Measurements from ENCODE around the gene CYB5D1. TPM values are rescaled to one million over a fixed set of nuclear protein-coding genes. Genes with fewer than 3 reads are reported as not detected.
"Not testable (repeated sequence)": the region's sequence is repeated elsewhere in the genome, so short reads cannot be mapped to it uniquely, and the experiment has no call there.

CYB5D1 gene
- total RNA-seq, 1 donor from 2014 or later: 5.8 TPM

DNA sequence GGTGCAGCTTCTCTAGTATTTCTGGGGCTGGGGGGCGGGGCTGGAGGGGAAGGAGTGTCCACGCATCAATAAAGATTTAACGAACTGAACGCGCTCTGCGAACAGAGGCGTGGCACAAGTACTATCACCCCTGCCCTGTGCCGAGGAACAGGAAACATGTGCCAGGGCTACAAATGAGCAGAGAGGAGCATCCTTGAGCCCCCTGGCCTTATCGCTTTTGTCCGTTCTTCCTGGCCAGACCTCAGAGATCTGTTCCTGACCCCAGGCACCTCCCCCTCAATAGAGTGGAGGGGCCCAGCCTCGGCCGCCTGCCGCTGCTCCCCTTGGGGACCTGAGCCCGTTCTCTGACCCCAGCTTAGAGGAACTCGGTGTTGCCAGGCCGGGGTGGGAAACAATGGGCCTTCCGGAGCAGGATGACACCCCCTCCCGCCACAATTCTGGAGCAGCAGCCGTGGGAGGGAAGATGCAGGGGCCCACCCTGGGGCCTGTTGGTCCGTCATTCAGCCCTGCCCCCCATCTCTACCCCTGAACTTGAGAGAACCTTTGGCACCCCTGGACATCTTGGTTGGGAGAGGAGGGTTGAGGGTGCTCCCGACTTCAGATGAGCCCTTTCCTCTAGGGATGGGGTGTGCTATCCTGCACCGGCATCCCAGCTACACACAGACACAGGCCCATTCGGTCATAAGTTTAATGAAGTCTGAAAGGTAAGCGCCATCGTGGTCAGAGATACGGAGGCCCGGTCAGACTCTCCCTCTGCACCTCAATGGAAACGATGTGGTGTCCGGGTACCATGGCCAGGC, 1.6 kb upstream of the CYB5D1 start:
- no peak for DNase-seq (ENCODE audit: extremely low read depth, low read depth, low spot score)

DNA sequence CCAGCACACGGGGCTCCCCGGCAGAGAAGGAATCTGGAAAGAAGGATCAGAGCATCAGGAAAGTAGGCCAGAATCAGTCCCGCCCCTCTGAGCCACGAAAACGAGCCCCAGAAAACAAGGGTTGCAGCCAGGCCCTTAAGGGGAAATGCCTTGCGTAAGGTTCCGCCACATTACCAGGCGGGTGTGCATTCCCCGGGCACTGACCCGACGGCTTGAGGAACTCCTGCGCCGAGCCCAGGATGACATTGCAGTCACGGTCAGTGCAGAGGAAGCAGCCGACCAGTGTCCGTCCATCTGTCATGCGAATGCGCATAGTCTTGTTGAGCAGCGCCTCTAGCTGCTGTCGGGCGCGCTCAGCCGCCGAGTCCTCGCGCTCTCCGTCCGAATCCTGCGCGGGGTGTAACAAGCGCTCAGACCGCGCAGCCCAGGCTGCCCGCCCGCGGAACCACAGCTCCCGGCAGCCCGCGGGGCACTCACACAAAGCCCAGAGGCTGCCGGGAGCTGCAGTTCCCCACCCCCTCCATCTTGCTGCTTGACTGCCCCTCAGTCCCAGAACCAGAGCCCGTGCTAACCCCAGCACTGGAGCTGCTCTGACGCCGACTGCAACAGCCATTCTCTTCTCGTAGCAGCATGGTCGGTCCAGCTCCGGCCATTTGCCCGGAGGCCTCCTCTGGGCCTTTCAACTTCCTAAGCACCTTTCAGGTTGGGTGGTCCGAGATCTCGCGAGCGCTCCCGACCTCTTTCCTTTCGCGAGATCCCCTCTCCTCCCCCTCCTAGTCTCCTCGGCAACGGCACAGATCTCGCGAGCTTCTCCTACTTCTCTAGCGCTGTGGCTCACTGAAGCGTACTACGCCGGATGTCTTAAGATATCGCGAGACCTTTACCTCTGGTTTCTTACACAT, 741 bp upstream of the CYB5D1 start, which contains the start of gene NAA38:
TSS of gene NAA38 (minus strand) at position 749 of the 902 bp plus-strand sequence. CDS start at position 653, 96 bp downstream.
- peak; percentile 99 for DNase-seq (ENCODE audit: extremely low read depth, low read depth, low spot score)

DNA sequence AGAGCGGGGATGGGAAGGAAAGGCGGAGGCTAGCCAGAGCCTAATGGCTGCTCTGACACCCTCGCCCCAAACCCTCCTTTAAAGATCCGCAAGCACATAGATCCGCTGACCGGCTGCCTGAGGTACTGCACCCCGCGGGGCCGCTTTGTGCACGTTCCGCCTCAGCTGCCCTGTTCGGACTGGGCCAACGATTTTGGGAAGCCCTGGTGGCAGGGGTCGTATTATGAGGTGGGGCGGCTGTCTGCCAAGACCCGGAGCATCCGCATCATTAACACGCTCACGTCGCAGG, 663 bp downstream of the CYB5D1 start:
- no peak for DNase-seq (ENCODE audit: extremely low read depth, low read depth, low spot score)

DNA sequence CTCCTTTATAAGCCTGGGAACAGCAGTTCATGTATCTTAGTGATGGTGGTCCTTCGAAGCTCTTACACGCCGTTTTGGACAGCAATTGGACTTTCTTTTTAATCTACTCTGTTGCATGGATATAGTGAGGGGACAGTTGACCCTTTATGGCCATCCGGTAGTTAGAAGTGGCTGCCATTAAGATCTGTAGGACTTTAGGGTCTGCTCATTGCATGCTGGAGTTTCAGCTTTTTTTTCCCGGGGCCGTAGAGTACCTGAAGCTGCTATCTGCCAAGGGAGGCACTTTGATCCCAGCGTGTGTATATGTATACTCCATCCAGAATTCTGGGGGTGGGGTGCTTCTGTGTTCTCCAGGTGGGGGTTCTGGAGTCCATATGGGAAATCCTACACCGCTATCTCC, 1.2 kb downstream of the CYB5D1 start:
- no peak for DNase-seq (ENCODE audit: extremely low read depth, low read depth, low spot score)

DNA sequence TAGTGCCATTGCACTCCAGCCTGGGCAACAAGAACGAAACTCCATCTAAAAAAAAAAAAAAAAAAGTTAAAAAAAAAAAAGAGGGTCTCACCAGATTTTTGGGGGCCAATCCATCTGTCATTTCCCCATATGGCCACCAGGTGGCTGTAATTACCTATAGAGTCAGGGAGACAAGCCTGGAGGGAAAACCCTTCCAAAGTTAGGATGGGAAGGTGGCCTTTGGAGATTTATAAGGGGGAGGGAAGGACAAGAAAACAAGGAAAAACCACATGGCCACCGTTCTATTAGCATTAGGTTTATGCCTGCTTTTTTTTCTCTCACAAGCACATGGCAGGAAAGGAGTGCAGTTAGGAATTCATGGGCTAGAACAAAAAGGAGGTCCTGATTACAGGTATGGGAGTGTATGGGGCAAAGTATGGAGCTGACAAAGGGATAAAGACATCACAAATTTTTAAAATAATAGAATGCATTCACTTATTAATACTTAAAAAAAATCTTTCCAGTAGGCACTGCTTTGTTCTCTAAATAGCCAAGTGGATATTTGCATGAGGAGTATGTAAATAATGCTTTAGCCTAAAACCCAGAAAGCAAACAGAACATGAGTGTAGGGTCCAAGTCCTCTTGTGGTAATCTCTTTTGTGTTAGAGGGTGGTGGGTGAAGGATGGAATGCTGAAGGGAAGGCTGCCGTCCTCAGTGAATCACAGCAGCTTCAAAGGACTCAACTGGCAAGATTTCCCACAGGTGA, 5.1 kb downstream of the CYB5D1 start:
- DNase-seq (ENCODE audit: extremely low read depth, low read depth, low spot score): no peak

DNA sequence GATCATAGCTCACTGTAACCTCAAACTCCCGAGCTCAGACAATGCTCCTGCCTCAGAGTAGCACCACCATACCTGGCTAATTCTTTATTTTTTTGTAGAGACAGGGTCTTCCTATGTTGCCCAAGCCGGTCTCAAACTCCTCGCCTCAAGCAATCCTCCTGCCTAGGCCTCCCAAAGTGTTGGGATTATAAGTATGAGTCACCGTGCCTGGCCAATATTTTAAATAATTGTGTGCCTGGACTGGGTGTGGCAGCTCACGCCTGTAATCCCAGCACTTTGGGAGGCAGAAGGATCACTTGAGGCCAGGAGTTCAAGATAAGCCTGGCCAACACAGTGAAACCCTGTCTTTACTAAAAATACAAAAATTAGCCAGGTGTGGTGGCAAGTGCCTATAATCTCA, 6.6 kb downstream of the CYB5D1 start:
- not testable (repeated sequence) for DNase-seq (ENCODE audit: extremely low read depth, low read depth, low spot score)

DNA sequence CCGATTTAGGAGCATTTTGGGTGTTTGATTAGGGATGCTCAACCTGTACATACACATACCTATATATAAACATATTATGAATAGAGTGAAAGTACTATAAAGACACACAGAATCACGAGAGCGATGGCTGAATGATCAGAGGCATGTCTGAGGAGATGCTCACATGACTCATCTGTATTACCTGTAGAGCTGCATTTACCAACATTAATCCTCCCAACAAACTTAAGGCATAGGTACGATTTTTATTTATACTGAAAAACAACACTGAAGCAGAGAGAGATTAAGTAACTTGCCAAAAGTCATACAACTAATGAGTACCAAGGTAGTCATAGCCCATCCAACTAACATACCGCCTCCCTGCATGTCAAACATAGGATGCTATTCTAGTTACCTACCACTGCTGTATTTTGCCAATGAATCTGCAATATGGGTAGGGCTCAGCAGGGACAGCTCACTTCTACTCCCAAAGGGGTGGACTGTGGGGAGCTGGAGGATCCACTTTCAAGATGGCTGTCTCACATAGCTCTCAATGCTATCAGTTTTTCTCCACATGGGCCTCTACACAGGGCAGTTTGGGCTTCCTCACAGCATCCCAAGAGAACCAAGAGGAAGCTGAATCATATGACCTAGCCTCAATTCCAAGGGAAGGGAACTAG, 7.3 kb downstream of the CYB5D1 start:
- DNase-seq (ENCODE audit: extremely low read depth, low read depth, low spot score): no peak

DNA sequence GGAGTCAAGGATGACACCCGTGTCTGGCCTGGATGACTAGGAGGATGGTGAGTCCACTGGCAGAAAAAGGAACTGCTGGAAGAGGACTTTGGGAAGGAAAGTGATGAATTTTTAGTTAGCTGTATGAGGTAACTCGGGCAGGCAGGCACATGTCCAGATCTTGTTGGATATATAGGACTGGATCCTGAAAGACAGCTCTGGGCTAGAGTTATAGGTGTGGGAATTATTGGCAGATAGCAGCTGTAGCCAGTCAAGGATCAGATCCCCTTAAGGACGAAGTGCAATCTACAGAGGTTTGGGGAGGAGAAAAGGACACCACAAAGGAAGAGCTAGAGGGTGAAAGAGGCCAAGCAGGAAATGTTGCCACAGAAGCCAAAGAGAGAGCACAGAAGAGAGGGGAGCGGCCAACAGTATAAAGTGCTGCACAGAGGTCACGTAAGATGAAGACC, 10.1 kb downstream of the CYB5D1 start:
- no peak for DNase-seq (ENCODE audit: extremely low read depth, low read depth, low spot score)

DNA sequence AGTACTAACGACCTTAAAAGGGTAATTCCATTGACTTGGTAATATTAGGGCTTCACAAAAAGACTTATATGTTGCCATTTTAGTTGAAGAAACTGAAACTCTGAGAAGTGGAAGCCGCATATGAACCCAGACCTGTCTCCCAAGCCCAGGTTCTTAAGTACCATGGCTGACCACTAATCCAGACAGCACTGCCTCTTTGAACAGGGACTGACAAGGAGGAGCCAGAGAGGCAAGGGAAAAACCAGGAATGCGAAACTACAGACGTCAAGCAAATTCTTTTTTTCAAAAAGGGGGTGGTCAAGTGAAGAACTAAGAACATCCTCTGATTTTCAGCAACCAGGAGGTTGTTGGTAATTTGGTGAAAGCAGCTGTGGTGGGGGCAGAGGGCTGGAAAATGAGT, 15.2 kb downstream of the CYB5D1 start:
- no peak for DNase-seq (ENCODE audit: extremely low read depth, low read depth, low spot score)

DNA sequence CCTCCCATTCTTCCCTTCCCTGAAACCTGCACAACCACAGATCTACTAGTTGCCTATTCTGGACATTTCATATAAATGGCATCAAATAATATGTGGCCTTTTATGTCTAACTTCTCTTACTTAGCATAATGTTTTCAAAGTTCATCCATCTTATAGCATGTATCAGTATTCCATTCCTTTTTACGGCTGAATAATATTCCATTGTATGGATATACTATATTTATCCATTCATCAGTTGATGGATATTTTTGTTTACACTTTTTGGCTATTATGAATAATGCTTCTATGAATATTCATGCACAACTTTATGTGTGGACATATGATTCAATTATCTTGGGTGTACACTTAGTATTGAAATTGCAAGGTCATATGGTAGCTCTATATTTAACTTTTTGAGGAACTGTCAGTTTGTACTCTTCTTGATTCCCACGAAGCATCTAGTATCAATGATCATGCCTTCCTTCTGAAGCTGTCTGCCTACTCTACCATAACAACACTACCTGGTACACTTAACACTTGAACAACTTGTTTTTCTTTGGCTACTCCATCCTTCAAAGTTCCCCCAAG, 18.1 kb downstream of the CYB5D1 start:
- DNase-seq (ENCODE audit: extremely low read depth, low read depth, low spot score): no peak

DNA sequence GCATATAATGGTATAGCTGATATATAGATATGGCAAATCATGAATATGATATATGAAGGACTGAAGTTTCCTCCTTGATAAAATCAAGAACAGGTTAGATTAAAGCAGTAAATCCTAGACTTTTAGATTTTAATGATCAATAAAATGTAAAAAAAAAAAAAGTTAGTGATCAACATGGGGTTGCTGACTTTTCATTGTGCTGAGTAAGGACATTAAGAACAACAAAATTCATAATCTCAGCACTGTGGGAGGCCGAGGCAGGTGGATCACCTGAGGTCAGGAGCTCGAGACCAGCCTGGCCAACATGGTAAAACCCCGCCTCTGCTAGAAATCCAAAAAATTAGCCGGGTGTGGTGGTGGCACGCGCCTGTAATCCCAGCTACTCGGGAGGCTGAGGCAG, 20.4 kb downstream of the CYB5D1 start:
- DNase-seq (ENCODE audit: extremely low read depth, low read depth, low spot score): no peak

DNA sequence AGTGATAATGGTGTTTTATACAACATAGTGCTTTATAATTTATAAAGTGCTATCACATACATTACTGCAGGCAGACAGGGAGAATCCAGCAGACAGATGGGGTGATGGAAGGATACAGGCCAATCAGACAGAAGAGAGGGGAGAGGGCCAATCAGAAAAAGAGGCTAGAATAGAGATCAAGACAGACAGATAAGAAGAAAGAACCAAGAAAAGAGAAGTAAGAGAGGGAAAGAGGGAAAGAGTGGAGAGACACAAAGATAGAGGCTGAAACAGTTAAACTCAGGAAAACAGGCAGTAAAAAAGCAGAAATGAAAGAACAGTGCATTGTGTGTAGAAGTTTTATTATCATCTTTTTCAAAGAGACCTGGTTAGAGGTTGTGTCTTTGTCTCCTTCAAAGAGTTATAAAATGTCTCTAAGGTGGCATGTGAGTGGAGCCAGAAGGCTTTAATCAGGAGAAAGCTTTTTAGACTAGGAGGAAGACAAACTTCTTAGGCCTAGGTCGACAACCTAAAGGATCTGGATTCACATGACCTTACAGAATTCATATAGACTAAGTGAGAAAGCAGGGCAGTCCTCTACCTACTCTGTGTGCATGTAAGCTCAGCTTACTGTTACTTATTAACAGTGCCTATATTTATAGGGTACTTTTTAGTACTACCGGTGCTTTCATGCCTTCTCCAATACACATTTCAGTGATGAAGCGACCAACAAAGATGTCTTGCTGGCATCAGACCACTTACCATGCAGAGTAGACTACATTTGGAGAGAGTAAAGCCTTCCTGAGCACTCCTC, 22.5 kb downstream of the CYB5D1 start:
- no peak for DNase-seq (ENCODE audit: extremely low read depth, low read depth, low spot score)

DNA sequence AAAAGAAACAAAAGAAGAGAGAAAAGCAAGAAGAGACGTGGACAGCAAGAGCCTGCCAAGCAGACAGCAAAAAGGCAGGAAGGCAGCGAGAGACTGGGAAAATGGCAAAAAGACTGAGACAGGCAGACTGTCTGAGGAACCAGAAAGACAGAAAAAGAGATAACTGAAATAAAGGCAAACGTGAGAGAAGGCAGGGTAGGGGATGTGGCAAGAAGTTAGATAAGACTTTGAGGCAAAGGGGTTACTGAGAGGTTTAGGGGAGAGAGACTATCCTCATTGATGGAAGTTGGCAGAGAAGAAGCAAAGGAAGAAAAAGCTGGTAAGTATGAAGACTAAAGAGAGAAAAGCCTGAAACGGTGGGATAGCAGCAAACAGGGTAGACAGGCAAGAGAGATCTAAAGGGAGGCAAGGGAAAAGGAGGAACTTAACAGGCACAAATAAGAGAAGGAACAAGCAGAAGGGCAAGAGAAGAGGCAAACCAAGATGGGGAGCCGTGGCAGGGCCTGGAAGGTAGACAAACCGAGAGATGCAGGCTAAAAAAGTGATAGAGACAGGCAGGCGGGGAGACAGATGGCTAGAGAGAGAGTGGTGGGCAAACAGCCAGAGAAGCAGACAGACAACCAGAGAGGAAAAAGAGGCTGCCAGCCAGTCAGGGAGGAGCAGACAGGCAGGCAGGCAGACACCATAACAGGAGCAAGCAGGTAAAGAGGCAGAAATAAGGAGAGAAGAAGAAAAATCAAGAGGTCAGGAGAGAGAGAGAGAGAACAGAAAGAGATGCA, 23.7 kb downstream of the CYB5D1 start:
- no peak for DNase-seq (ENCODE audit: extremely low read depth, low read depth, low spot score)

DNA sequence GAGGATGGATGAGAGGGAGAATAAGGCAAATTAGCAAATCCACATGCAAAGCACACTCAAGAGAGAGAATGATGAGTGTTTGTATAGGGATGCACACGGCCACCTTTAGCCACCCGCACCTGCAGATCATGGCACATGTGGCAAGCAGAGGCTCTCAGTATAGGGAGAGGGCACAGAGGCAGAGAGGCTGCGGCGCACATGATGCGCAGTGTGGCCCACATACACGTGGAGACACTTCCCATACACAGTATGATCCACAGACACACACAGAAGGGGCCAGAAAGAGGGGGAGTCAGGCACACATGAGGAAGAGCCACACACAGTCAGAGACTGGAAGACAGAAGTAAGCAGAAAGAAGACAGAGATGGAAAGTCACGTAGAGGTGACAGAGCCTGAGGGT, 24.3 kb downstream of the CYB5D1 start:
- DNase-seq (ENCODE audit: extremely low read depth, low read depth, low spot score): no peak

DNA sequence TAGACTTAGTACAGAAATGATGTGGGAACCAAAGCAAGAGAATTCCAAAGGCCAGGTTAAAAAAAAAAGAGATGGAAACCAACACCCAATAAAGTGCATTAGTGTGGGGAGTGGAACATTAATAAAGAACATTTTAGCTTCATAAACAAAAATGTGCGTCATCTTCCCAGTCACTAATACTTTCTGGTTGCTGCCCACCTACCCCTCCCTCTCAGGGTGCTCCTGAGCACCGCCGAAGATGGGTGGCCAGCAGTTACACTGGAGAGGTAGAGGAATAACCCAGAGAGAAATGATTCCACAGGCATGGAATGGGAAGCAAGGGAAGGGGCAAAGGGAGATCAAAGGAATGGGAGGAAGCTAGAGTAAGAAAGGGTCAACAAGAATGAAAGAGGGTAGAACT, 24.8 kb downstream of the CYB5D1 start:
- DNase-seq (ENCODE audit: extremely low read depth, low read depth, low spot score): no peak

DNA sequence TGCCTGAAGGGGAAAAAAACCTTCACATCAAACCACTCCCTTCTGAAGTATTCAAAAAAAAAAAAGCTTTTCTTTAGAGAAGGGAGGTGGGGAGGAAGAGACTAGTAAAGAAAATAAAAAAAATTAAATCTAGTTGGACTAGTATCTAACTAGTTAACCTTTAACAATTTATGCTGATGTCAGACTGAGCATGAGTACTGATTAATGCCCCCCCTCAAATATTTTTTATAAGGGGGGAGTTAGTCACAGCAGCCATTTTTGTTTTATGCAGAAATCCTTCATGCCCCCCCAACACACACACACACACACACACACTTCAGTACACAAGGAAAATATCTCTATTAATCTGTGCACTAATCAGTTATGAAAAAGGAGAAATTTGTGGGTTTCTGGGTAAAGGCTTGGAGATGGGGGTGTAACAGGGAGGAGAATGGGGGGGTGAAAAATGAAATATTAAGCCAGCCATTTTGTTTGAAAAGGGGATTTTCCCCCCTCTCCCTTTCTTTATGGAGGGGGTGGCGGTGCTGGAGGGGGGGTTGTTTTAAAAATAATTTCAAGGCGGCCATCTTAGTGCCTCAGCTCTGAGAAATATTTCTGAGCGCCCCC, 26.1 kb downstream of the CYB5D1 start:
- DNase-seq (ENCODE audit: extremely low read depth, low read depth, low spot score): no peak

DNA sequence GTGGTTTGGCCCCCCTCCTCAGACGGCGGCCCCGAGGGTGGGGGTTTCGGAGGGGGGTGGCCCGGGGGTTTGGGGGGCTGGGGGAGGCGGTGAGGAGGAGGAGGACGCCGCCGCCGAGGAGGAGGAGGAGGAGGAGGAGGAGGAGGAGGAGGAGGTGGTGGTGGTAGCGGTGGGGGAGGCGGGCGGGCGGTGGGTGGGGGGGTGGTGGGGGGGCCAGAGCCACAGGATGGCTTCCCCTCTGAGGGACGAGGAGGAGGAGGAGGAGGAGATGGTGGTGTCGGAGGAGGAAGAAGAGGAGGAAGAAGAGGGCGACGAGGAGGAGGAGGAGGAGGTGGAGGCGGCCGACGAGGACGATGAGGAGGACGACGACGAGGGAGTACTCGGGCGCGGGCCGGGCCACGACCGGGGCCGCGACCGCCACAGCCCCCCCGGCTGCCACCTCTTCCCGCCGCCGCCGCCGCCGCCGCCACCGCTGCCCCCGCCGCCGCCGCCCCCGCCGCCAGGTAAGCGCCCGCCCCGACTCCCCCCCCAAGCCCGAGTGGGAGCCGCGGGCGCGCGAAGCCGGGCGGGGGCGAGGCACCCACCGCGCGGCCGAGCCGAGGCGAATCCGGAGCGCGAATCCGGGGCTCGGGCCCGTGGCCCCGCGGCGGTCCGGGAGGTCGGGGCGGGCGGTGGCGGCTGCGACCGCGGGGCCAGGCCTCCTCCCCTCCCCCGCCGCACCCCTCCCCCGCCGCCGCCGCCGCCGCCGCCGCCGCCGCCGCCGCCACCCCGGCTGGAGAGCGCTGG, 27.0 kb downstream of the CYB5D1 start:
- no peak for DNase-seq (ENCODE audit: extremely low read depth, low read depth, low spot score)
